ENCODE data around the gene SV2A.
"Not testable (repeated sequence)": the region's sequence is repeated elsewhere in the genome, so short reads cannot be mapped to it uniquely, and the experiment has no call there.

Gene SV2A

GRCh38 chr1:149917571-149918144 is at the start of gene SV2A:
Gene SV2A, minus strand, starts transcription at chr1:149917844. Its CDS starts 4,004 bp downstream, at chr1:149913840.
- peak; percentile 55 for DNase-seq

GRCh38 chr1:149967041-149967440 is 49.4 kb upstream of the SV2A start:
- DNase-seq = no peak

- DNase-seq = no peak
Measured at GRCh38 chr1:149966405-149966804, 48.8 kb upstream of the SV2A start.

DNA sequence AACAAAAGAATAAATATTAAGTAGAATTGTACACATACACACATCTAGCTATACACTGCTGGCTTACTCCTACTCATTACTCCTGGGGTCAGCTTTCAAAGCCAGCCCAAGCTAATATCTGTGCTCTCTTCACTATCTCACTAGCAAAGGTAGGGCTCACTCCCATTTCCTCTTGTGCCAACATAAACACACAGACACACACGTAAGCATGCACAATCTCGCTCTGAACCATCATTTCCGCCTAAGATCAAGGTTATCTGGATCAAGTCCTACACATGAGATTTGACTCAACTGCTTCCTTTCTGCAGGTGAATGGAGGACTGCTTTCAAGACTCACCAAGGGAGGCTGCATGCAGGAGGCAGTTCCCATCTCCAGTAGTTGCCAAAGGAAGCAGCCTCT is 47.8 kb upstream of the SV2A start:
- DNase-seq = no peak

DNA sequence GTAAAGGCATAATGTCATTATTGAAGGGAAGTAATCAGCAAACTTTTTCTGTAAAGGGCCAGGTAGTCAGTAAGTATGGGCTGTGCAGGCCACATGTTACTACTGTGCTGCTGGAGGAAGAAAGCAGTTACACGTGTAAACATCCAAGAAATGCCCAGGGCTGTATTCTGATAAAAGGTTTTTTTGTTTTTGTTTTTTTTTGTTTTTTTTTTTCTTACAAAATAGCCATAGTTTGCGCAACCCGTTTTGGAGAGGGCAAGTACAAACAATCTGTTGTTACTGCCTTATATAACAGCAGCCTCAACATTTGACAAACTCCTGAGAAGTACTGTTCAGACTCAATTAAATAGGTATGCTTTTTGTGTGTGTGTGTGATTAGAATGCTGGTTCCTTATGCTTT is 45.7 kb upstream of the SV2A start:
- no peak for DNase-seq

- DNase-seq = no peak
Measured at GRCh38 chr1:149962736-149963135, 45.1 kb upstream of the SV2A start.

DNA sequence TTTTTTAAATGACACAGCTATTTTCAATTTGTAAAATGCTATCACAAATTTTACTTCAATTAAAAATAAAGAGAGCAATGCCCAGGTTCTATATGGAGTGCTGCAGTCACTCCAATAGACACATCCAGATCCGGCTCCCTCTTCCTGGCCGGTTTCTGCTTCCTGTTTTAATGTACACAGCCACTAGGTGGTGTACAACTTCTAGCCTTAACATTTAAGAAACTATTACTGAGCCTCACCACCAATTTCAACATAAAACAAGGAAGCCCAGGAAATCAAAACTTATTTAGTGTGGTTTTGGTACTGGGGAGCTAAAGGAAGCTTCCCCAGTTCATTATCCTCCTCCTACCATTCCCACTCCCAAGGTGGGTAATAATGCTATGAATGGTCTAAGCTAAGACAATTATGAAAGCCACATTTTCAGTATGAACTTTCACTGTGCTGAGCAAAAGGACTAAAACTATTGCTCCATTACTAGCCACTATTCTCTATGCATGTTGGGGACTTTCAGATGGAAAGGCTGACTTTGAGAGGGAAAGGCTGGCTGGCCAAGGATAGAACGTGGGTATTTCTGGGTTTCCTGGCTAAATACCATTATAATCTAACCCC is 44.5 kb upstream of the SV2A start:
- peak; percentile 36 for DNase-seq

DNA sequence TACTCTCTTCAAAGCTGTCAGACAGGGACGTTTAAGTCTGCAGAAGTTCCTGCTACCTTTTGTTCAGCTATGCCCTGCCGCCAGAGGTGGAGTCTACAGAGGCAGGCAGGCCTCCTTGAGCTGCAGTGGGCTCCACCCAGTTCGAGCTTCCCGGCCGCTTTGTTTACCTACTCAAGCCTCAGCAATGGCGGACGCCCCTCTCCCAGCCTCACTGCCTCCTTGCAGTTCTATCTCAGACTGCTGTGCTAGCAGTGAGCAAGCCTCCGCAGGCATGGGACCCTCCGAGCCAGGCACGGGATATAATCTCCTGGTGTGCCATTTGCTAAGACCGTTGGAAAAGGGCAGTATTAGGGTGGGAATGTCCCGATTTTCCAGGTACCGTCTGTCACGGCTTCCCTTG is 39.9 kb upstream of the SV2A start:
- DNase-seq = not testable (repeated sequence)

DNA sequence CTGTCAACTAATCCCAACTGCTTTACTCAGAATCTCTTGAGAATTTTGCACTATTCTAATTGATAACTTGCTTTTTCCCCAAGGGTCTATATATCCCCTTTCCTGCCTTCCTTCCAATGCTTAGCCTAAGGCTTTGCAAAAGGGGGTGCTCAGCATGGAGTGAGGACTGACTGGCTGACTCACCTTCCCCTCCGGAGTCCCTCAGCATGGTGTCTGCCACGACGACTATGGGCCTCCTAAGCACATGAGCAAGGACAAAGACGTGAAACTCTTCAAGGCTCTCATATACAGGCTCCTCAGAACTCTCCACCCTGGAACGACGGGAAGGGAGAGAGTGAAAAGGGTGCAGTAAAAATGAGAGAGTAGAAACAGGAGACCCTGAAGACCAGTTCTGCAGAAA is 32.3 kb upstream of the SV2A start:
- no peak for DNase-seq

- no peak for DNase-seq
Measured at GRCh38 chr1:149945206-149945605, 27.6 kb upstream of the SV2A start.

DNA sequence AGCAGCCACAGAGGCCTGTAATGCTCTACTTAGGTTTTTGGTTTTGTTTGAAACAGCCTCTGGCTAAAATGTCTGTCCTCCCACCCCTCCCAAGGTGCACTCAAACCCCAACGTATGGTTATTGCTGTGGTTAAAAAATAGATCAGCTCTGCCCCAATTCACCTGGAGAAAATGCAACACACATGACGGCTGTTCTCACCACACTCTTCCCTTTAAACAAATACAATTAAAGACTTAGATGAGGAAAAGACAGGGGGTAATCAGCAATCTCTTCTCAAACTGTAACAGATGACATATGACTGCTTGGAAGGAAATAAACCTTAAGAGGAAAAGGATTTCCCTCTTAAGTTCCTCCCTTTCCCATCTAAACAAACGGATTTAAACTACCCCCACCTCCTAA is 25.2 kb upstream of the SV2A start:
- DNase-seq = no peak

GRCh38 chr1:149942207-149942606 is 24.6 kb upstream of the SV2A start:
- DNase-seq = no peak

DNA sequence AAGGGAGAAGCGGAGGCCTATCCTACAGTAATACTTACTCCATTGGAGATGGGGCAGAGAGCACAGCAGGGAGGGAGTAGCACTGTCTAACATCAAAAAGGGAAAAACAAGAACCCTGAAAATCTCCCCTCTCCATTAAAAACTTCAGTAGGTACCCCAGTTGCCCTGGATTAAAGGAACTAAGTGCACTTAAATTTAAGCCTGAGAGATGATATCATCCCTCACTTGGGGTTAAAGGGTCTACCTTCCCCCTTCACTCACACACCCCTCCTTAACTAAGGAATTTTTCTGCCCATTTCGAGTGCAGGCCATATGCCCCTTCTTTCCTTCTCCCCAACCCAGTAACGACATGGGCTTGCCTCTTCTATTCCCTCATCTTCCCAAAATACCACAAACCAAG is 22.8 kb upstream of the SV2A start:
- DNase-seq = no peak

- not testable (repeated sequence) for DNase-seq
Measured at GRCh38 chr1:149938668-149939003, 21.0 kb upstream of the SV2A start.

DNA sequence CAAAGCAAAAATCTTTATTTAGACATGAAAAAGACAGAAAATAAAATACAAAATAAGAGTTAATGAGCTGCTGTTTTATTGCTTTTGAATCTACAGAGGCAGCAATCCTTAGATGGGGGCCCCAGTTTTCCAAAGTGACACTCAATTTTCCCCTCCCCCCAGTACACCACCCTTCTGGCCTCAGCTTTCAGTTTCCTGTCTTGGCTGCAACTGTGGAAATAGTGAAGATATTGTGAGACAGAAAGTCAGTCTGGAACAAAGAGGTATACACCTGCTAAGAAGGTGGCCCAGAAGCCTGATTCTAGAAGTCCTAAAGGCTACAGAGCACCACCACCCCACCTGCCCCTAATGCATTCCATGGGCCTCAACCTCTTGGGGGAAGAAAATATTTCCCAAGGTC is 20.1 kb upstream of the SV2A start:
- no peak for DNase-seq

DNA sequence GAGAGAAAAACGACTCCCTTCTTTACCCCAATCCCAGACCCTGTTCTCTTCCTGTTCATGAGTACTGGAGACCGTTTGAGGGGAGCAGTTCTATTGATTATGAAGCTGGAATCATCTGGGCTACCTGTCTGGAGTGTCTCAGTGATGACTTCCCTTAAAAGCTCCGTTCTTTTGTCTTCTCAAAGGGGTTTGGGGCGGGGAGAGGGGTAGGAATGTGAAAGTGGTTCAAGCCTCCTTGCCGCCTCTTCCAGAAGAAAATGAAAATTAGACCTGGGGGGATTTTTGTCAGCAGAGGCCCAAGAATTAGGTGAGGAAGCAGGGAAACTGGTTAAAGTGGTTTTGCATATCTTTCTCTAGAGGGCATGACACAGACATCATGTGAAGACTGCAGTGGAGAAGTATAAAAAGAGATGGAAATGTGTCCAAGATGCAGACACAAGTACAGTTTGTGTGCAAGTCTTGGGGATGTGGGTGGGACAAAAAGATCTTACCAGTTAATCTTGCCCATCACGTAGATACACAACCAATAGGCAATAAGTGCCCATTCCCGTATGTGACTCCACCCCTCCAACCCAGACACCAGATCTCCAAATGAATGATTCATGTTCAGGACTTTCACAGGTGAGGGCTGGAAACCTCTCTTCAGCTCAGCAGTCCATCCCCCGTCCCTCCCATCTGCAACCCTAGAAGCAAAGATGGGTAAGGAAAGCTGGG is 19.5 kb upstream of the SV2A start:
- DNase-seq = no peak

DNA sequence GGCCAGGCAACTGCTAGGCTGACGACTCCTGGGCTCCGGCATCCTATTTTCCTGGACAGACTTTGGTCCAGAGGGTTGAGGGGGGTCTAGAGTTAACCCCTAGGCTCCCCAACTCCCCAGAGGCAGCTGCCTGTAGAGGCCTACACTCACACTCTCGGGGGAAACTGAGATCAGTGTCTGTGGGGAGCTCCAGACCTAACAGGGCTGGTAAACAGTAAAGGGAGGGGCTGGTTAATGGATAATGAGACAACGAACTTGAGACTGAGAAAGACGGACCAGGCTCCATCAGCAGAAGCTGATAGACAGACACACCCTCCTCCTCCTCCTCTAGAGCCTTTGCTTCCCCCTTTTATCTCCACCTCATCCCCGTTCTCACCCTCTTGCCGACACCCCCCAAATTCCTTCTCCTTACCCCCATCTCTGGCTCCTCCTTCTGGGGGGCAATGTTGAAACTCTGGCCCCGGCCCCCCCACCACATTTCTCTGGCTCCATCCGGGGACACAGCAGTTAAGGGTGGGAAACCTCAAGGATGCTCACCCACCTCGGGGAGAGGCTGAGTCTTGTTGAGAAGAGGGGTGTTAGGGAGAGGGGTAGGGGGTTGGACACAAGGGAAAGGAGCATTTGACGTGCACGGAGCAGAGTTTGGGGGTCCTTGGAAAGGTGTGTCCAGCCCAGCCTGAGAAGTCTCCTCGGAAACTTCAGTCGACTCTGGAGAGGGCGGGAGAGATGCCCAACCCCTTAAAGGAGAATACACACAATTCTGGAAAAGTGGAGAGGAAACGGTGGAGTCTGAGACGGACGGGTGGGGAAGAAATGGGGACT is 18.7 kb upstream of the SV2A start, which contains the start of gene MTMR11:
Gene MTMR11 (minus strand): TSS at position 710 of the 822 bp plus-strand sequence. CDS start 232 bp downstream, at position 478.
- no peak for DNase-seq

- no peak for DNase-seq
Measured at GRCh38 chr1:149934356-149934755, 16.7 kb upstream of the SV2A start.

GRCh38 chr1:149933208-149933607 is 15.6 kb upstream of the SV2A start:
- DNase-seq = no peak

GRCh38 chr1:149932474-149932873 is 14.8 kb upstream of the SV2A start:
- no peak for DNase-seq

GRCh38 chr1:149931212-149931790 is 13.7 kb upstream of the SV2A start:
- no peak for DNase-seq

DNA sequence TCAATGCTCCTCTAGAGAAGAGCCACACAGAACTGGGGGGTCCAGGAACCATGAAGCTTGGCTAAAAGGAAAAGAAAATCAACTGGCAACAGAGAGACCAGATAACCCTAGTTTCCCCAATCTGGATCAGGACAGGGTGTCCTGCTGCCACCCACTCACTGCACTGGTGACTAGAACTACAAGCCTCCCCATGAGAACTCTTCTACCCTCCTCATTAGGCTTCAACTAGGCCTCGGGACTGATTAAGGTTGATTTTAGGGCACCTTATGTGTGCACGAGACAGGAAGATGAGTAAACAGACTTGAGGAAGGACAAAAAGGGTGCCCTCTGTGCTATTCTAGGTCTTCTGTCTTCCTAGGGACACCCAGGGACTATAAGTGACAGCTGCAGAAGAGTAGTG is 12.2 kb upstream of the SV2A start:
- no peak for DNase-seq

DNA sequence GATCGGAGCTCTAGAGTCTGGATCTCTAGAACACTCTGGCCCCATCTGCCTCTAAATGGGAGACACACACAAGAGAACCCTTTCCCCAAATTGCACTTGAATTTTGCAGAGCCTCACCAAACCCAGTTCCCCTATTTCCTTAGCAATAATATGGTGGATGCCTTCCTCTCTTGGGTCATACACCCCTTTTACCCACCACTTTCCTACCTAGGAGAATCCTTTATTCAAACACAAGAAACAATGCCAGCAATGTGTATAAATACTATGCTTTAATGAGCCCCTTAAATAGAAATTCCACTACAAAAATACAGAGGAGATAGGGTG is 10.7 kb upstream of the SV2A start:
- no peak for DNase-seq

Measured in NCI-H2081 treated with DMSO at 0.1 percent for 48 hours (cell line).